Measurements from ENCODE around the gene C21orf91.

The C21orf91 gene

GRCh38 chr21:17765207-17765606 is 53.9 kb downstream of the C21orf91 start:
- Histone ChIP-seq H3K4me3 (ENCODE audit: low read length) (no peak overlapping the region), H3K27me3 (ENCODE audit: control insufficient read depth, insufficient read depth, low read length) (no peaks in the 10 kb centered on the region), H3K36me3 (ENCODE audit: control insufficient read depth, insufficient read depth, low read length) (no peaks in the 10 kb centered on the region), H3K4me1 (ENCODE audit: control insufficient read depth, insufficient read depth, low read length) (no peaks in the 10 kb centered on the region), H3K9me3 (ENCODE audit: control insufficient read depth, low read length) (no peaks in the 10 kb centered on the region), H3K9ac (ENCODE audit: low read length) (no peak overlapping the region)

GRCh38 chr21:17763288-17764037 is 55.7 kb downstream of the C21orf91 start:
- H3K27me3 ChIP-seq (ENCODE audit: control insufficient read depth, insufficient read depth, low read length): no peaks in the 10 kb centered on the region
- H3K36me3 ChIP-seq (ENCODE audit: control insufficient read depth, insufficient read depth, low read length): no peaks in the 10 kb centered on the region
- no peak overlapping the region for H3K4me3 ChIP-seq (ENCODE audit: low read length)
- H3K9ac ChIP-seq (ENCODE audit: low read length): no peak overlapping the region
- H3K9me3 ChIP-seq (ENCODE audit: control insufficient read depth, low read length): no peaks in the 10 kb centered on the region
- H3K4me1 ChIP-seq (ENCODE audit: control insufficient read depth, insufficient read depth, low read length): no peaks in the 10 kb centered on the region

GRCh38 chr21:17759511-17760178 is 59.5 kb downstream of the C21orf91 start:
- H3K4me3 ChIP-seq (ENCODE audit: low read length): no peak overlapping the region
- H3K9ac ChIP-seq (ENCODE audit: low read length): no peak overlapping the region
- H3K27me3 ChIP-seq (ENCODE audit: control insufficient read depth, insufficient read depth, low read length): no peaks in the 10 kb centered on the region
- no peaks in the 10 kb centered on the region for H3K36me3 ChIP-seq (ENCODE audit: control insufficient read depth, insufficient read depth, low read length)
- no peaks in the 10 kb centered on the region for H3K9me3 ChIP-seq (ENCODE audit: control insufficient read depth, low read length)
- no peaks in the 10 kb centered on the region for H3K4me1 ChIP-seq (ENCODE audit: control insufficient read depth, insufficient read depth, low read length)

- no peaks in the 10 kb centered on the region for H3K4me1 ChIP-seq (ENCODE audit: control insufficient read depth, insufficient read depth, low read length)
- H3K9ac ChIP-seq (ENCODE audit: low read length): no peak overlapping the region
- H3K36me3 ChIP-seq (ENCODE audit: control insufficient read depth, insufficient read depth, low read length): no peaks in the 10 kb centered on the region
- H3K4me3 ChIP-seq (ENCODE audit: low read length): no peak overlapping the region
- H3K9me3 ChIP-seq (ENCODE audit: control insufficient read depth, low read length): no peaks in the 10 kb centered on the region
- no peaks in the 10 kb centered on the region for H3K27me3 ChIP-seq (ENCODE audit: control insufficient read depth, insufficient read depth, low read length)
Measured at GRCh38 chr21:17758683-17759082, 60.5 kb downstream of the C21orf91 start.

GRCh38 chr21:17757671-17758070 is 61.5 kb downstream of the C21orf91 start:
- no peaks in the 10 kb centered on the region for H3K36me3 ChIP-seq (ENCODE audit: control insufficient read depth, insufficient read depth, low read length)
- no peaks in the 10 kb centered on the region for H3K27me3 ChIP-seq (ENCODE audit: control insufficient read depth, insufficient read depth, low read length)
- H3K9me3 ChIP-seq (ENCODE audit: control insufficient read depth, low read length): no peaks in the 10 kb centered on the region
- H3K4me3 ChIP-seq (ENCODE audit: low read length): no peak overlapping the region
- no peaks in the 10 kb centered on the region for H3K4me1 ChIP-seq (ENCODE audit: control insufficient read depth, insufficient read depth, low read length)
- H3K9ac ChIP-seq (ENCODE audit: low read length): no peak overlapping the region

- Histone ChIP-seq H3K9me3 (ENCODE audit: control insufficient read depth, low read length) (no peaks in the 10 kb centered on the region), H3K27me3 (ENCODE audit: control insufficient read depth, insufficient read depth, low read length) (no peaks in the 10 kb centered on the region), H3K4me1 (ENCODE audit: control insufficient read depth, insufficient read depth, low read length) (no peaks in the 10 kb centered on the region), H3K9ac (ENCODE audit: low read length) (no peak overlapping the region), H3K4me3 (ENCODE audit: low read length) (no peak overlapping the region), H3K36me3 (ENCODE audit: control insufficient read depth, insufficient read depth, low read length) (no peaks in the 10 kb centered on the region)
Measured at GRCh38 chr21:17753736-17754135, 65.4 kb downstream of the C21orf91 start.

GRCh38 chr21:17752171-17752570 is 67.0 kb downstream of the C21orf91 start:
- Histone ChIP-seq H3K36me3 (ENCODE audit: control insufficient read depth, insufficient read depth, low read length) (no peaks in the 10 kb centered on the region), H3K9ac (ENCODE audit: low read length) (no peak overlapping the region), H3K4me1 (ENCODE audit: control insufficient read depth, insufficient read depth, low read length) (no peaks in the 10 kb centered on the region), H3K9me3 (ENCODE audit: control insufficient read depth, low read length) (no peaks in the 10 kb centered on the region), H3K27me3 (ENCODE audit: control insufficient read depth, insufficient read depth, low read length) (no peaks in the 10 kb centered on the region), H3K4me3 (ENCODE audit: low read length) (no peak overlapping the region)

- Histone ChIP-seq H3K36me3 (ENCODE audit: control insufficient read depth, insufficient read depth, low read length) (no peaks in the 10 kb centered on the region), H3K27me3 (ENCODE audit: control insufficient read depth, insufficient read depth, low read length) (no peaks in the 10 kb centered on the region), H3K9ac (ENCODE audit: low read length) (no peak overlapping the region), H3K4me3 (ENCODE audit: low read length) (no peak overlapping the region), H3K4me1 (ENCODE audit: control insufficient read depth, insufficient read depth, low read length) (no peaks in the 10 kb centered on the region), H3K9me3 (ENCODE audit: control insufficient read depth, low read length) (no peaks in the 10 kb centered on the region)
Measured at GRCh38 chr21:17746920-17747319, 72.2 kb downstream of the C21orf91 start.

GRCh38 chr21:17745086-17745485 is 74.1 kb downstream of the C21orf91 start:
- H3K27me3 ChIP-seq (ENCODE audit: control insufficient read depth, insufficient read depth, low read length): no peaks in the 10 kb centered on the region
- no peaks in the 10 kb centered on the region for H3K36me3 ChIP-seq (ENCODE audit: control insufficient read depth, insufficient read depth, low read length)
- no peak overlapping the region for H3K9ac ChIP-seq (ENCODE audit: low read length)
- H3K4me3 ChIP-seq (ENCODE audit: low read length): no peak overlapping the region
- no peaks in the 10 kb centered on the region for H3K4me1 ChIP-seq (ENCODE audit: control insufficient read depth, insufficient read depth, low read length)
- H3K9me3 ChIP-seq (ENCODE audit: control insufficient read depth, low read length): no peaks in the 10 kb centered on the region

- Histone ChIP-seq H3K4me1 (ENCODE audit: control insufficient read depth, insufficient read depth, low read length) (no peaks in the 10 kb centered on the region), H3K36me3 (ENCODE audit: control insufficient read depth, insufficient read depth, low read length) (no peaks in the 10 kb centered on the region), H3K27me3 (ENCODE audit: control insufficient read depth, insufficient read depth, low read length) (no peaks in the 10 kb centered on the region), H3K9me3 (ENCODE audit: control insufficient read depth, low read length) (no peaks in the 10 kb centered on the region), H3K4me3 (ENCODE audit: low read length) (no peak overlapping the region), H3K9ac (ENCODE audit: low read length) (no peak overlapping the region)
Measured at GRCh38 chr21:17742940-17743592, 76.1 kb downstream of the C21orf91 start.

- no peak overlapping the region for H3K9ac ChIP-seq (ENCODE audit: low read length)
- H3K27me3 ChIP-seq (ENCODE audit: control insufficient read depth, insufficient read depth, low read length): no peaks in the 10 kb centered on the region
- H3K4me3 ChIP-seq (ENCODE audit: low read length): no peak overlapping the region
- no peaks in the 10 kb centered on the region for H3K9me3 ChIP-seq (ENCODE audit: control insufficient read depth, low read length)
- no peaks in the 10 kb centered on the region for H3K4me1 ChIP-seq (ENCODE audit: control insufficient read depth, insufficient read depth, low read length)
- no peaks in the 10 kb centered on the region for H3K36me3 ChIP-seq (ENCODE audit: control insufficient read depth, insufficient read depth, low read length)
Measured at GRCh38 chr21:17742181-17742580, 77.0 kb downstream of the C21orf91 start.
